Stomach (tissue), 4 donors: ENCODE measurements around the gene FURIN.
A peak's percentile ranks its signal among the peaks of the same experiment; 100 is the strongest.

Experiments used
- CTCF ChIP-seq, 7 experiments: fragments of 450-650 bp in 4 of 7; fragments of 200-600 bp in 3 of 7; sonication (generic) in 3 of 7; IDR thresholded peaks; one replicate each; pipeline ENCODE4 v1.5.1; 2016 to 2019; ENCODE audit warnings: antibody characterized with exemption in 7 of 7, control low read depth in 2 of 7, mild to moderate bottlenecking in 1 of 7
- POLR2A ChIP-seq, 4 donors: fragments of 450-650 bp; IDR thresholded peaks; one replicate each; pipeline ENCODE4 v1.6.1; 2016; ENCODE audit warnings: antibody characterized with exemption in 4 of 4, control low read depth in 2 of 4, mild to moderate bottlenecking in 1 of 4, moderate library complexity in 1 of 4
- POLR2AphosphoS5 ChIP-seq, 3 donors: sonication (generic); formaldehyde crosslinking; IDR thresholded peaks; one replicate each; pipeline ENCODE4 v1.6.1; 2016; ENCODE audit warnings: antibody characterized with exemption in 3 of 3

GRCh38 chr15:90839187-90840071 lies 29.0 kb upstream of the FURIN start:
- TF ChIP-seq POLR2AphosphoS5 (IDR thresholded peaks at IDR 0.05) (peak in 2 of 3 donors; percentile 21 to 58), CTCF (IDR thresholded peaks at IDR 0.05) (no peak), POLR2A (IDR thresholded peaks at IDR 0.05) (no peak)
